Measurements from ENCODE around the gene SLC39A7.

GRCh38 chr6:33202799-33203198, 2.1 kb downstream of the SLC39A7 start:
- TF ChIP-seq ARNTL (CRISPR knock-in tag; IDR thresholded peaks at IDR 0.05; ENCODE audit: borderline replicate concordance, low read depth), result no peak
- TF ChIP-seq CREB5 (CRISPR knock-in tag; IDR thresholded peaks at IDR 0.05; ENCODE audit: low read depth), result no peak
- TF ChIP-seq GLIS3 (CRISPR knock-in tag; IDR thresholded peaks at IDR 0.05), result no peak
- TF ChIP-seq, protein P1, sequence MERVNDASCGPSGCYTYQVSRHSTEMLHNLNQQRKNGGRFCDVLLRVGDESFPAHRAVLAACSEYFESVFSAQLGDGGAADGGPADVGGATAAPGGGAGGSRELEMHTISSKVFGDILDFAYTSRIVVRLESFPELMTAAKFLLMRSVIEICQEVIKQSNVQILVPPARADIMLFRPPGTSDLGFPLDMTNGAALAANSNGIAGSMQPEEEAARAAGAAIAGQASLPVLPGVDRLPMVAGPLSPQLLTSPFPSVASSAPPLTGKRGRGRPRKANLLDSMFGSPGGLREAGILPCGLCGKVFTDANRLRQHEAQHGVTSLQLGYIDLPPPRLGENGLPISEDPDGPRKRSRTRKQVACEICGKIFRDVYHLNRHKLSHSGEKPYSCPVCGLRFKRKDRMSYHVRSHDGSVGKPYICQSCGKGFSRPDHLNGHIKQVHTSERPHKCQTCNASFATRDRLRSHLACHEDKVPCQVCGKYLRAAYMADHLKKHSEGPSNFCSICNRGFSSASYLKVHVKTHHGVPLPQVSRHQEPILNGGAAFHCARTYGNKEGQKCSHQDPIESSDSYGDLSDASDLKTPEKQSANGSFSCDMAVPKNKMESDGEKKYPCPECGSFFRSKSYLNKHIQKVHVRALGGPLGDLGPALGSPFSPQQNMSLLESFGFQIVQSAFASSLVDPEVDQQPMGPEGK (CRISPR knock-in tag; IDR thresholded peaks at IDR 0.05; ENCODE audit: borderline replicate concordance), result no peak
- no peak for TF ChIP-seq TOX (CRISPR knock-in tag; IDR thresholded peaks at IDR 0.05; ENCODE audit: borderline replicate concordance)
- TF ChIP-seq ISL1 (CRISPR knock-in tag; IDR thresholded peaks at IDR 0.05), result no peak
- no peak for TF ChIP-seq ZC3H10 (CRISPR knock-in tag; IDR thresholded peaks at IDR 0.05)
- TF ChIP-seq SNAI2 (CRISPR knock-in tag; IDR thresholded peaks at IDR 0.05), result no peak
- TF ChIP-seq OSR1 (CRISPR knock-in tag; IDR thresholded peaks at IDR 0.05), result no peak
- TF ChIP-seq ZNF565 (CRISPR knock-in tag; conservative IDR thresholded peaks at IDR 0.05; ENCODE audit: low read depth), result no peak
- TF ChIP-seq TCF4 (CRISPR knock-in tag; IDR thresholded peaks at IDR 0.05; ENCODE audit: borderline replicate concordance), result no peak
- no peak for TF ChIP-seq ZNF8 (CRISPR knock-in tag; IDR thresholded peaks at IDR 0.05)
- TF ChIP-seq PPARA (CRISPR knock-in tag; IDR thresholded peaks at IDR 0.05; ENCODE audit: borderline replicate concordance), result no peak
